SK-N-SH treated with all-trans-retinoic acid at 6 μM for 48 hours (cell line): Measurements from ENCODE around the gene NHSL2.

Source experiments
- ATAC-seq: fragments of 200-7000 bp; cut with Tn5 transposase; 3 replicates; pipeline ENCODE4 v1.9.1; 2020; ENCODE audit warnings: mild to moderate bottlenecking, moderate library complexity
- ARNTL ChIP-seq: fragments of 450-650 bp; formaldehyde crosslinking; IDR thresholded peaks from 2 replicates; pipeline ENCODE4 v1.5.0; 2020; ENCODE audit warnings: low read depth, mild to moderate bottlenecking, moderate library complexity, borderline replicate concordance
- BACH2 ChIP-seq: fragments of 250-450 bp; sonication (Bioruptor Pico); IDR thresholded peaks from 2 replicates; pipeline ENCODE4 v1.9.0; 2021; ENCODE audit warnings: mild to moderate bottlenecking, borderline replicate concordance
- CREB5 ChIP-seq: fragments of 250-450 bp; sonication (Bioruptor Pico); IDR thresholded peaks from 2 replicates; pipeline ENCODE4 v1.5.1; 2020; ENCODE audit warnings: low read depth, mild to moderate bottlenecking, moderate library complexity
- CSDC2 ChIP-seq: fragments of 250-450 bp; sonication (Bioruptor Pico); IDR thresholded peaks from 2 replicates; pipeline ENCODE4 v1.5.0; 2020; ENCODE audit warnings: mild to moderate bottlenecking, moderate library complexity
- ESRRG ChIP-seq: fragments of 250-450 bp; sonication (Bioruptor Pico); IDR thresholded peaks from 2 replicates; pipeline ENCODE4 v1.6.1; 2021; ENCODE audit warnings: mild to moderate bottlenecking
- GLIS3 ChIP-seq: fragments of 250-450 bp; sonication (Bioruptor Pico); IDR thresholded peaks from 2 replicates; pipeline ENCODE4 v1.5.0; 2020; ENCODE audit warnings: mild to moderate bottlenecking, moderate library complexity
- OSR1 ChIP-seq: fragments of 250-450 bp; sonication (Bioruptor Pico); IDR thresholded peaks from 2 replicates; pipeline ENCODE4 v1.8.0; 2022; ENCODE audit warnings: moderate library complexity, mild to moderate bottlenecking, inconsistent platforms
- POU6F1 ChIP-seq: fragments of 250-450 bp; sonication (Bioruptor Pico); IDR thresholded peaks from 2 replicates; pipeline ENCODE4 v1.8.0; 2021; ENCODE audit warnings: low read depth, mild to moderate bottlenecking, moderate library complexity, borderline replicate concordance
- PPARA ChIP-seq: fragments of 250-450 bp; sonication (Bioruptor Pico); IDR thresholded peaks from 2 replicates; pipeline ENCODE4 v1.5.0; 2020; ENCODE audit warnings: mild to moderate bottlenecking, borderline replicate concordance
- RARB ChIP-seq: fragments of 250-450 bp; sonication (Bioruptor Pico); IDR thresholded peaks from 2 replicates; pipeline ENCODE4 v1.8.0; 2021; ENCODE audit warnings: mild to moderate bottlenecking, moderate library complexity
- SNAI2 ChIP-seq: fragments of 250-450 bp; sonication (Bioruptor Pico); IDR thresholded peaks from 2 replicates; pipeline ENCODE4 v1.5.0; 2020; ENCODE audit warnings: mild to moderate bottlenecking, moderate library complexity
- TCF4 ChIP-seq: fragments of 250-450 bp; sonication (Bioruptor Pico); IDR thresholded peaks from 2 replicates; pipeline ENCODE4 v1.8.0; 2021; ENCODE audit warnings: mild to moderate bottlenecking, moderate library complexity, borderline replicate concordance
- TOX ChIP-seq: fragments of 250-450 bp; sonication (Bioruptor Pico); IDR thresholded peaks from 2 replicates; pipeline ENCODE4 v1.8.0; 2021; ENCODE audit warnings: mild to moderate bottlenecking, moderate library complexity, borderline replicate concordance
- ZC3H10 ChIP-seq: fragments of 250-450 bp; sonication (Bioruptor Pico); IDR thresholded peaks from 2 replicates; pipeline ENCODE4 v1.5.1; 2021; ENCODE audit warnings: mild to moderate bottlenecking, moderate library complexity
- ZFP3 ChIP-seq: fragments of 250-450 bp; sonication (Bioruptor Pico); IDR thresholded peaks from 2 replicates; pipeline ENCODE4 v1.5.0; 2020; ENCODE audit warnings: mild to moderate bottlenecking, moderate library complexity
- ZFP30 ChIP-seq: fragments of 450-650 bp; formaldehyde crosslinking; IDR thresholded peaks from 2 replicates; pipeline ENCODE4 v1.5.0; 2022; ENCODE audit warnings: mild to moderate bottlenecking, moderate library complexity
- ZNF565 ChIP-seq: fragments of 450-650 bp; formaldehyde crosslinking; conservative IDR thresholded peaks from 2 replicates; pipeline ENCODE4 v1.5.0; 2020; ENCODE audit warnings: low read depth, mild to moderate bottlenecking, moderate library complexity
- ZNF70 ChIP-seq: fragments of 450-650 bp; formaldehyde crosslinking; IDR thresholded peaks from 2 replicates; pipeline ENCODE4 v1.5.0; 2020; ENCODE audit warnings: mild to moderate bottlenecking, moderate library complexity
- ZNF8 ChIP-seq: fragments of 450-650 bp; formaldehyde crosslinking; IDR thresholded peaks from 2 replicates; pipeline ENCODE4 v1.5.0; 2020; ENCODE audit warnings: mild to moderate bottlenecking, moderate library complexity
- TF ChIP-seq, protein P1 (sequence below): fragments of 250-450 bp; sonication (Bioruptor Pico); IDR thresholded peaks from 2 replicates; pipeline ENCODE4 v1.8.0; 2020; ENCODE audit warnings: mild to moderate bottlenecking, moderate library complexity, borderline replicate concordance
- TF ChIP-seq, protein P2 (sequence below): fragments of 250-450 bp; sonication (Bioruptor Pico); IDR thresholded peaks from 2 replicates; pipeline ENCODE4 v1.5.1; 2021; ENCODE audit warnings: mild to moderate bottlenecking, moderate library complexity
- TF ChIP-seq, protein P3 (sequence below): fragments of 250-450 bp; sonication (Bioruptor Pico); IDR thresholded peaks from 2 replicates; pipeline ENCODE4 v1.5.0; 2020; ENCODE audit warnings: mild to moderate bottlenecking, moderate library complexity

NHSL2 gene

GRCh38 chrX:71919431-71919830, 8.8 kb downstream of the NHSL2 start:
- TF ChIP-seq SNAI2 (CRISPR knock-in tag) (no peak), CREB5 (no peak), ZNF70 (CRISPR knock-in tag) (no peak), TOX (CRISPR knock-in tag) (no peak), ZC3H10 (CRISPR knock-in tag) (no peak), ZFP3 (CRISPR knock-in tag) (no peak), ZNF8 (CRISPR knock-in tag) (no peak), ZFP30 (CRISPR knock-in tag) (no peak), ARNTL (CRISPR knock-in tag) (no peak), OSR1 (no peak), TCF4 (CRISPR knock-in tag) (no peak), CSDC2 (CRISPR knock-in tag) (no peak), BACH2 (CRISPR knock-in tag) (no peak), ZNF565 (no peak), RARB (CRISPR knock-in tag) (no peak)
- TF ChIP-seq, protein P1, sequence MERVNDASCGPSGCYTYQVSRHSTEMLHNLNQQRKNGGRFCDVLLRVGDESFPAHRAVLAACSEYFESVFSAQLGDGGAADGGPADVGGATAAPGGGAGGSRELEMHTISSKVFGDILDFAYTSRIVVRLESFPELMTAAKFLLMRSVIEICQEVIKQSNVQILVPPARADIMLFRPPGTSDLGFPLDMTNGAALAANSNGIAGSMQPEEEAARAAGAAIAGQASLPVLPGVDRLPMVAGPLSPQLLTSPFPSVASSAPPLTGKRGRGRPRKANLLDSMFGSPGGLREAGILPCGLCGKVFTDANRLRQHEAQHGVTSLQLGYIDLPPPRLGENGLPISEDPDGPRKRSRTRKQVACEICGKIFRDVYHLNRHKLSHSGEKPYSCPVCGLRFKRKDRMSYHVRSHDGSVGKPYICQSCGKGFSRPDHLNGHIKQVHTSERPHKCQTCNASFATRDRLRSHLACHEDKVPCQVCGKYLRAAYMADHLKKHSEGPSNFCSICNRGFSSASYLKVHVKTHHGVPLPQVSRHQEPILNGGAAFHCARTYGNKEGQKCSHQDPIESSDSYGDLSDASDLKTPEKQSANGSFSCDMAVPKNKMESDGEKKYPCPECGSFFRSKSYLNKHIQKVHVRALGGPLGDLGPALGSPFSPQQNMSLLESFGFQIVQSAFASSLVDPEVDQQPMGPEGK (CRISPR knock-in tag): no peak
- TF ChIP-seq, protein P2, sequence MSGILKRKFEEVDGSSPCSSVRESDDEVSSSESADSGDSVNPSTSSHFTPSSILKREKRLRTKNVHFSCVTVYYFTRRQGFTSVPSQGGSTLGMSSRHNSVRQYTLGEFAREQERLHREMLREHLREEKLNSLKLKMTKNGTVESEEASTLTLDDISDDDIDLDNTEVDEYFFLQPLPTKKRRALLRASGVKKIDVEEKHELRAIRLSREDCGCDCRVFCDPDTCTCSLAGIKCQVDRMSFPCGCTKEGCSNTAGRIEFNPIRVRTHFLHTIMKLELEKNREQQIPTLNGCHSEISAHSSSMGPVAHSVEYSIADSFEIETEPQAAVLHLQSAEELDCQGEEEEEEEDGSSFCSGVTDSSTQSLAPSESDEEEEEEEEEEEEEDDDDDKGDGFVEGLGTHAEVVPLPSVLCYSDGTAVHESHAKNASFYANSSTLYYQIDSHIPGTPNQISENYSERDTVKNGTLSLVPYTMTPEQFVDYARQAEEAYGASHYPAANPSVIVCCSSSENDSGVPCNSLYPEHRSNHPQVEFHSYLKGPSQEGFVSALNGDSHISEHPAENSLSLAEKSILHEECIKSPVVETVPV (CRISPR knock-in tag): no peak
- no peak for ATAC-seq

DNA sequence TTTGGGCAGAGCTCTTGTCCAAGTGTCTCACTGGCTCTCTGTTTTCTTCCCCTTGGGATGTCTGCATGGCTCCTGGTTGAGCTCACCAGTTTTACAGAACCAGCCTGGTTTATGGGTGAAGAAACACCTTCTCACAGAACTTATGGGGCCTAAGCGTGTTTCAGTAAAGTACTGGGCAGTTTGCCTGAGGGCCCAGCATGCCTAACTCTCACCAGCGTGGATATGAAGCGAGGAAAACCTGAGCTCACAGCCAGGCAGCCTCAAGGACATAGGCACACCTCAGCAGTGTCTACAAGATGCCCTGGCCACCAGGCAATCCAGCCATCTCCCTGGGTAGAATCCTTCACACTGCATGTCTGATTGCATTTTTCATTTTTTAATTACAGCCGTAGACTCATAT, 9.2 kb downstream of the NHSL2 start:
- no peak for ATAC-seq
- TF ChIP-seq GLIS3 (CRISPR knock-in tag): no peak
- no peak for TF ChIP-seq PPARA (CRISPR knock-in tag)
- TF ChIP-seq, protein P3, sequence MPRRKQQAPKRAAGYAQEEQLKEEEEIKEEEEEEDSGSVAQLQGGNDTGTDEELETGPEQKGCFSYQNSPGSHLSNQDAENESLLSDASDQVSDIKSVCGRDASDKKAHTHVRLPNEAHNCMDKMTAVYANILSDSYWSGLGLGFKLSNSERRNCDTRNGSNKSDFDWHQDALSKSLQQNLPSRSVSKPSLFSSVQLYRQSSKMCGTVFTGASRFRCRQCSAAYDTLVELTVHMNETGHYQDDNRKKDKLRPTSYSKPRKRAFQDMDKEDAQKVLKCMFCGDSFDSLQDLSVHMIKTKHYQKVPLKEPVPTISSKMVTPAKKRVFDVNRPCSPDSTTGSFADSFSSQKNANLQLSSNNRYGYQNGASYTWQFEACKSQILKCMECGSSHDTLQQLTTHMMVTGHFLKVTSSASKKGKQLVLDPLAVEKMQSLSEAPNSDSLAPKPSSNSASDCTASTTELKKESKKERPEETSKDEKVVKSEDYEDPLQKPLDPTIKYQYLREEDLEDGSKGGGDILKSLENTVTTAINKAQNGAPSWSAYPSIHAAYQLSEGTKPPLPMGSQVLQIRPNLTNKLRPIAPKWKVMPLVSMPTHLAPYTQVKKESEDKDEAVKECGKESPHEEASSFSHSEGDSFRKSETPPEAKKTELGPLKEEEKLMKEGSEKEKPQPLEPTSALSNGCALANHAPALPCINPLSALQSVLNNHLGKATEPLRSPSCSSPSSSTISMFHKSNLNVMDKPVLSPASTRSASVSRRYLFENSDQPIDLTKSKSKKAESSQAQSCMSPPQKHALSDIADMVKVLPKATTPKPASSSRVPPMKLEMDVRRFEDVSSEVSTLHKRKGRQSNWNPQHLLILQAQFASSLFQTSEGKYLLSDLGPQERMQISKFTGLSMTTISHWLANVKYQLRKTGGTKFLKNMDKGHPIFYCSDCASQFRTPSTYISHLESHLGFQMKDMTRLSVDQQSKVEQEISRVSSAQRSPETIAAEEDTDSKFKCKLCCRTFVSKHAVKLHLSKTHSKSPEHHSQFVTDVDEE: no peak
- TF ChIP-seq RARB (CRISPR knock-in tag): no peak
- TF ChIP-seq ZFP3 (CRISPR knock-in tag): no peak
- no peak for TF ChIP-seq TCF4 (CRISPR knock-in tag)
- TF ChIP-seq ESRRG (CRISPR knock-in tag): no peak
- TF ChIP-seq ZFP30 (CRISPR knock-in tag): no peak
- TF ChIP-seq CSDC2 (CRISPR knock-in tag): no peak

GRCh38 chrX:71922686-71923085, 12.0 kb downstream of the NHSL2 start:
- no peak for ATAC-seq
- no peak for TF ChIP-seq TCF4 (CRISPR knock-in tag)
- no peak for TF ChIP-seq SNAI2 (CRISPR knock-in tag)
- no peak for TF ChIP-seq CREB5
- no peak for TF ChIP-seq CSDC2 (CRISPR knock-in tag)
- no peak for TF ChIP-seq ZC3H10 (CRISPR knock-in tag)
- TF ChIP-seq RARB (CRISPR knock-in tag): no peak
- TF ChIP-seq ARNTL (CRISPR knock-in tag): no peak
- TF ChIP-seq ZNF565: no peak
- TF ChIP-seq TOX (CRISPR knock-in tag): no peak
- TF ChIP-seq, protein P1 (CRISPR knock-in tag): no peak
- TF ChIP-seq ZFP30 (CRISPR knock-in tag): no peak
- TF ChIP-seq POU6F1 (CRISPR knock-in tag): no peak
- TF ChIP-seq PPARA (CRISPR knock-in tag): no peak
- TF ChIP-seq, protein P2 (CRISPR knock-in tag): no peak
- TF ChIP-seq ESRRG (CRISPR knock-in tag): no peak
- TF ChIP-seq ZFP3 (CRISPR knock-in tag): no peak
